Psoas muscle (tissue), 8 donors: ENCODE results near the gene PACRG. TPM values are rescaled to one million over a fixed set of nuclear protein-coding genes. Genes with fewer than 3 reads are reported as not detected.

ENCODE experiments used
- ATAC-seq, 4 donors: fragments of 200-7000 bp; cut with Tn5 transposase; one replicate each; pipeline ENCODE4 v1.9.1; 2020; ENCODE audit warnings: moderate library complexity in 3 of 4, mild to moderate bottlenecking in 2 of 4
- DNase-seq, 2 donors: peaks; one replicate each; pipeline ENCODE4 v3.0.0-alpha.2; 2020
- H3K27ac ChIP-seq: fragments of 200-600 bp; one replicate; pipeline ENCODE4 v1.8.0; 2022
- H3K27me3 ChIP-seq, 3 donors: fragments of 200-600 bp in 1 of 3; one replicate each; pipeline versions ENCODE4 v1.6.1 to v1.8.0; 2013 to 2022; ENCODE audit warnings: low read length in 2 of 3, mild to moderate bottlenecking in 2 of 3, moderate library complexity in 1 of 3; ENCODE audit not compliant: insufficient read depth in 3 of 3
- H3K36me3 ChIP-seq, 2 donors: fragments of 200-600 bp in 1 of 2; one replicate each; pipeline versions ENCODE4 v1.6.1 to v1.8.0; 2013 to 2022; ENCODE audit warnings: low read depth in 1 of 2, mild to moderate bottlenecking in 1 of 2, moderate library complexity in 1 of 2; ENCODE audit not compliant: insufficient read depth in 1 of 2
- H3K4me1 ChIP-seq: fragments of 200-600 bp; one replicate; pipeline ENCODE4 v1.8.0; 2022
- H3K4me3 ChIP-seq: fragments of 200-600 bp; one replicate; pipeline ENCODE4 v1.8.0; 2022; ENCODE audit warnings: mild to moderate bottlenecking
- H3K9me3 ChIP-seq: fragments of 200-600 bp; one replicate; pipeline ENCODE4 v1.8.0; 2022
- WGBS, 3 donors: extraction: QIAGEN DNeasy Blood & Tissue Kit; methylation state at CpG; one replicate each; pipeline versions ENCODE4 v1.1.6 to v1.1.7; 2013; 5-methylcytosine and 5-hydroxymethylcytosine counted together
- intact Hi-C, 2 donors: fragments of 100-400 bp; cut with DNase I; formaldehyde crosslinking; loops; one replicate each; pipeline versions ENCODE4 v1.11.0 to v1.14.2; 2022
- polyA plus RNA-seq, 3 donors: library from polyadenylated mRNA; stranded (reverse); fragments of 200-250 nt; gene quantifications; one replicate each; pipeline ENCODE4 v1.2.3, GENCODE V29; 2013
- total RNA-seq, 4 donors: library from RNA; stranded (reverse); fragmentation: NEBNext Ultra II Directional in 2 of 4; extraction: Animal tissue kit (Norgen Biotek cat#: 25700) in 2 of 4; gene quantifications; one replicate each; pipeline versions ENCODE4 v1.2.1 to v1.2.4, GENCODE V29; 2021 to 2023
- TF ChIP-seq, protein P1 (sequence below): fragments of 200-600 bp; IDR thresholded peaks from one replicate; pipeline ENCODE4 v1.8.0; 2022; ENCODE audit warnings: antibody characterized with exemption
- donor health status: healthy with polysubstance abuse.
- donor health status: DM: no; HTN: no; CAD: no; lungs with moderate emphysema.
- donor health status: Bipolar disorder and iron deficiency.
- donor health status: healthy.
- donor health status: DM: yes; HTN: yes; CAD: no.
- donor health status: DM: no; HTN: no; CAD: no.
- donor health status: DM: no; HTN: no; CAD: no.
- donor health status: DM: yes; HTN: yes; CAD: no.

PACRG gene
- total and polyA plus RNA-seq, 7 donors, result 0.17 to 3.1 (median 1.8) TPM

GRCh38 chr6:163243692-163244589 lies 516.2 kb downstream of the PACRG start:
- Histone ChIP-seq H3K9me3 (no peaks in the 10 kb centered on the region), H3K4me3 (no peak overlapping the region), H3K27me3 (no peaks in the 10 kb centered on the region), H3K4me1 (no peaks in the 10 kb centered on the region), H3K27ac (no peak overlapping the region), H3K36me3 (no peaks in the 10 kb centered on the region)
- intact Hi-C loops, result no loop called here
- TF ChIP-seq, protein P1, sequence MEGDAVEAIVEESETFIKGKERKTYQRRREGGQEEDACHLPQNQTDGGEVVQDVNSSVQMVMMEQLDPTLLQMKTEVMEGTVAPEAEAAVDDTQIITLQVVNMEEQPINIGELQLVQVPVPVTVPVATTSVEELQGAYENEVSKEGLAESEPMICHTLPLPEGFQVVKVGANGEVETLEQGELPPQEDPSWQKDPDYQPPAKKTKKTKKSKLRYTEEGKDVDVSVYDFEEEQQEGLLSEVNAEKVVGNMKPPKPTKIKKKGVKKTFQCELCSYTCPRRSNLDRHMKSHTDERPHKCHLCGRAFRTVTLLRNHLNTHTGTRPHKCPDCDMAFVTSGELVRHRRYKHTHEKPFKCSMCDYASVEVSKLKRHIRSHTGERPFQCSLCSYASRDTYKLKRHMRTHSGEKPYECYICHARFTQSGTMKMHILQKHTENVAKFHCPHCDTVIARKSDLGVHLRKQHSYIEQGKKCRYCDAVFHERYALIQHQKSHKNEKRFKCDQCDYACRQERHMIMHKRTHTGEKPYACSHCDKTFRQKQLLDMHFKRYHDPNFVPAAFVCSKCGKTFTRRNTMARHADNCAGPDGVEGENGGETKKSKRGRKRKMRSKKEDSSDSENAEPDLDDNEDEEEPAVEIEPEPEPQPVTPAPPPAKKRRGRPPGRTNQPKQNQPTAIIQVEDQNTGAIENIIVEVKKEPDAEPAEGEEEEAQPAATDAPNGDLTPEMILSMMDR, result no peak
- DNase-seq (no peak), ATAC-seq (no peak)
- whole genome bisulfite sequencing, 3 donors, result 48 to 74% (median 55%) methylated on average over 11 of the region's 11 CpGs

GRCh38 chr6:163248051-163248450 lies 520.3 kb downstream of the PACRG start:
- Histone ChIP-seq H3K9me3 (no peaks in the 10 kb centered on the region), H3K4me1 (peaks cover under 1% of the 10 kb centered on the region)
- 72 to 85% (median 77%) methylated on average over 4 of the region's 4 CpGs for WGBS, 3 donors

DNA sequence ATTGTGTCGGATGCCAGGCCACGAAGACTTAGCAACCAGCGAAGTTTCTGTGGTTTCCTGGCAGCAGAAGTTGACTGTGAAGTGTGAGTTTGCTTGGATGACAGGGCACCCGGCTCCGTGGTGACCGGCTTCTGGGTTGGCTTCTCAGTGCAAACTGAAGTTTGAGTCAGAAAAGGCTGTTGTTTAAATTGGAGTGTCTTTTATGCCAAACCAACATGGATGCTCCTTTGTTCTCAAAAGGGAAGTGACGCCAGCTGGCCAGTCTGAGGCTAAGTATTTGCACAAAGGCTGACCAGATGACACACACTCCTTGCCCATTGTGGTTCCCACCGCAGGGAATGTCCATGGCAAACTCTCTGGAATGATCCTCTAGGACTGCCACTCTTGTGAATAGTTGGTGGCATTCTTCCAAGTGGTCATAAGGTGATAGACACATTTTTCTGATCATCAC lies 521.9 kb downstream of the PACRG start:
- no peak overlapping the region for H3K27ac ChIP-seq
- DNase-seq, result no peak
- TF ChIP-seq, protein P1, result no peak
- WGBS, 3 donors, result 68 to 79% (median 74%) methylated on average over 8 of the region's 8 CpGs
- no peaks in the 10 kb centered on the region for H3K27me3 ChIP-seq
- no peak overlapping the region for H3K4me3 ChIP-seq
- no peak for ATAC-seq
- no peaks in the 10 kb centered on the region for H3K36me3 ChIP-seq
- H3K9me3 ChIP-seq, result no peaks in the 10 kb centered on the region
- intact Hi-C loops, result no loop called here
- H3K4me1 ChIP-seq, result peaks cover 9% of the 10 kb centered on the region

More at GRCh38 chr6:163248051-163248450, 520.3 kb downstream of the PACRG start:
- Histone ChIP-seq H3K36me3 (no peaks in the 10 kb centered on the region), H3K27me3 (no peaks in the 10 kb centered on the region), H3K27ac (no peak overlapping the region), H3K4me3 (no peak overlapping the region)
- intact Hi-C loops, result no loop called here
- no peak for ATAC-seq
- TF ChIP-seq, protein P1, result no peak
- no peak for DNase-seq

DNA sequence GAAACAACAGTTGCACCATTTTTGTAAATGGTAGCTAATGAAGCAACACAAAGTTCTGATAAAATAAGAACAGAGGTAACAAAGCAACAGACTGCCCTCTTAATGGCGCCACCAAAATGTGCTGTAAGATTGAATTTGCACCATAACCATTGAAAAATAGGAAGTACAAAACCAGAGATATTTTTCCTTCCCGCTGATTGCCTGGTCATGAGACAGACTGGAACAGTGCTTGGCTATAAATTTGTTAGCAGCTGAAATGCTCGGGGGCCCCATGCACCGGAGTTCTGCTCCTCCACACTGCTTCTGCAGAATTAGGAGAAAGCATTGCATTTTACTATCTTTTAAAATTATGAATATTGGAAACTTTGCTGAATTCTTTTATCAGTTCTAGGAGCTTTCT lies 522.3 kb downstream of the PACRG start:
- Histone ChIP-seq H3K36me3 (no peaks in the 10 kb centered on the region), H3K27me3 (no peaks in the 10 kb centered on the region), H3K9me3 (no peaks in the 10 kb centered on the region), H3K4me1 (peaks cover 9% of the 10 kb centered on the region), H3K4me3 (no peak overlapping the region), H3K27ac (no peak overlapping the region)
- ATAC-seq (no peak), DNase-seq (no peak)
- intact Hi-C loops, result no loop called here
- 80 to 86% (median 84%) methylated on average over 4 of the region's 4 CpGs for WGBS, 3 donors
- TF ChIP-seq, protein P1, result no peak
